Measurements from ENCODE around the gene RBFOX1.

- TF ChIP-seq POLR2A (IDR thresholded peaks at IDR 0.05), result no peak
- TF ChIP-seq, protein P1, sequence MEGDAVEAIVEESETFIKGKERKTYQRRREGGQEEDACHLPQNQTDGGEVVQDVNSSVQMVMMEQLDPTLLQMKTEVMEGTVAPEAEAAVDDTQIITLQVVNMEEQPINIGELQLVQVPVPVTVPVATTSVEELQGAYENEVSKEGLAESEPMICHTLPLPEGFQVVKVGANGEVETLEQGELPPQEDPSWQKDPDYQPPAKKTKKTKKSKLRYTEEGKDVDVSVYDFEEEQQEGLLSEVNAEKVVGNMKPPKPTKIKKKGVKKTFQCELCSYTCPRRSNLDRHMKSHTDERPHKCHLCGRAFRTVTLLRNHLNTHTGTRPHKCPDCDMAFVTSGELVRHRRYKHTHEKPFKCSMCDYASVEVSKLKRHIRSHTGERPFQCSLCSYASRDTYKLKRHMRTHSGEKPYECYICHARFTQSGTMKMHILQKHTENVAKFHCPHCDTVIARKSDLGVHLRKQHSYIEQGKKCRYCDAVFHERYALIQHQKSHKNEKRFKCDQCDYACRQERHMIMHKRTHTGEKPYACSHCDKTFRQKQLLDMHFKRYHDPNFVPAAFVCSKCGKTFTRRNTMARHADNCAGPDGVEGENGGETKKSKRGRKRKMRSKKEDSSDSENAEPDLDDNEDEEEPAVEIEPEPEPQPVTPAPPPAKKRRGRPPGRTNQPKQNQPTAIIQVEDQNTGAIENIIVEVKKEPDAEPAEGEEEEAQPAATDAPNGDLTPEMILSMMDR (IDR thresholded peaks at IDR 0.05), result no peak
Observed at GRCh38 chr16:7336742-7337141, 4.1 kb downstream of the RBFOX1 start.
